ENCODE data around the gene ARHGEF4. TPM values are rescaled to one million over a fixed set of nuclear protein-coding genes. Genes with fewer than 3 reads are reported as not detected.

The ARHGEF4 gene
- total and polyA plus RNA-seq, 9 donors, result 6.1 to 15.4 (median 8.3) TPM

DNA sequence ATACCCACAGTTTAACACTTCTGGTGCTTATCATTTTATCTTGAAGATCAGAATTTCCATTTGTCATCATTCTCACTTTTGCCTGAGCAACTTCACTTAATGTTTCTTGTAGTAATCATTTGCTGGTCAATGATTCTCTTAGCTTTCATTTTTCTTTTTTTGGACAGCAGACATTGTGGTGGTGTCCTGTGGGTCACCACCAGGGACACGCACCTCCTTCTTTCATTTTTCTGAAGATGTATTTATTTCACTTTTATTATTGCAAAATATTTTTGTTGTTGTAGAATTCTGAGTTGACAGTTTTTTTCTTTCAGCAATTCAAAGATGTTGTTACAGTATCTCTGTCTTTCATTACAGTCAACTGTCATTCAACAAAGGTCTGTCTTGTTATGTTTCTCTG, 172.3 kb downstream of the ARHGEF4 start:
- Histone ChIP-seq H3K36me3 (ENCODE audit: control insufficient read depth, insufficient read depth, low read length) (no peaks in the 10 kb centered on the region), H3K27me3 (ENCODE audit: control insufficient read depth, insufficient read depth, low read length) (peaks cover 7% of the 10 kb centered on the region), H3K9me3 (replicated peaks; ENCODE audit: control insufficient read depth, low read depth, low read length) (no peaks in the 10 kb centered on the region), H3K4me3 (ENCODE audit: low read length) (no peak overlapping the region), H3K4me1 (ENCODE audit: control insufficient read depth, insufficient read depth, low read length) (peaks cover 2% of the 10 kb centered on the region), H3K27ac (ENCODE audit: low read length) (no peak overlapping the region)
- DNase-seq, result no peak
- WGBS (ENCODE audit: insufficient coverage), result no CpG with 5 or more reads among the region's 1 CpG

DNA sequence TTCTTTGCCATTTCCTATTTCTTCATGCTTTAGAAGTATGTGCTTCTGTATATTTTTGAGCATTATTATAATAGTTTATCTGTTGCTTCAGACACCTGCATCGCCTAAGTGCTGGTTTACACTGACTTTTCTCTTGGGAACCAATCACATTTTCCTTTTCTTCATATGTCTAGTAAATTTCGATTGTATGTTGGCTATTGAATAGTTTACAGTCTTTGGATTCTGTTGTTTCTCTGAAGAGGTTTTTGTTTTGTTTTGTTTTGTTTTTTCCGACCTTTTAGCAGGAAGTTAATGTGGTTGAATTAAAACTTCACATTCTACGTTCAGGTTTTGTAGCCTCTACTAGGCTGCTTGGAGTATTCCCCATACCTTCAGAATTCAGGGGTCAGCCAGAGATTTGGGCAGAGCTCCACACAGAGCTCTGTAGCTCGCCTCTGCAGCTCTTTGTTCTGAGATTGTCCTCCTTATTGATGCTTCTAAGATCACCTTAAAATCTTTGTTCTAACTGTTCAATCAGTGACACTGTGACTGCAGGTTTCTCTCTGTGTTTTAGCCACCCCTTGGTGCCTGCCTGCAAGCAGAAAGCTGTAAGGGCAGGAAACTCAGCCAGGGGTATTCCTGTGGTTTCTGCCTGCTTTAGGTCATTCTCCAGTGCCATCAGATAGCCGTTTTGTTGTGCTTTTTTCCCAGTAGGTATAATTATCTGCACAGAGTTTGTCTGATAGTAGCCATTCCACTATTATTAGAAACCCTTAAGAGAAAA, 173.2 kb downstream of the ARHGEF4 start:
- H3K27me3 ChIP-seq (ENCODE audit: control insufficient read depth, insufficient read depth, low read length), result peaks cover 7% of the 10 kb centered on the region
- WGBS (ENCODE audit: insufficient coverage), result 86% methylated on average over 1 of the region's 6 CpGs
- no peak overlapping the region for H3K4me3 ChIP-seq (ENCODE audit: low read length)
- no peak for DNase-seq
- no peak overlapping the region for H3K27ac ChIP-seq (ENCODE audit: low read length)
- no peaks in the 10 kb centered on the region for H3K36me3 ChIP-seq (ENCODE audit: control insufficient read depth, insufficient read depth, low read length)
- H3K9me3 ChIP-seq (replicated peaks; ENCODE audit: control insufficient read depth, low read depth, low read length), result no peaks in the 10 kb centered on the region
- H3K4me1 ChIP-seq (ENCODE audit: control insufficient read depth, insufficient read depth, low read length), result no peaks in the 10 kb centered on the region

DNA sequence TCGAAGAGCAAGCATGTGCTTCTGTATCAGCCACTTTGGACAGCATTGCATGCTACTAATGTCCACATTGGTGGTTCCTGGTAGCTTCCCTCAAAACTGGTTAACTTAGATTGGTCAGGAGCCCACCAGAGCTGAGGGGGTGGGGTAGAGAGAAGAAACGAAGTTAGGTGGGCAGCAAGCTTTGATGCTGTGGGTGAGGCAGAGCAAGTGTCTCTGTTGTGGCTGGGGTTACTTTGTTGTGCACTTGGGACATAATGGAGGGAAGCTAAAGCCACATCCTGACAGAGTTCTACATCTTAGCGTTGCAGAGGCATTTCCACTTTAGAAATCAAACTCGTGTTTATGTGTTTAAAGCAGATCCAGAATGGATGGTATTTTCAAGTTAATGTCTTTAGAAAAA, 173.9 kb downstream of the ARHGEF4 start:
- no peaks in the 10 kb centered on the region for H3K9me3 ChIP-seq (replicated peaks; ENCODE audit: control insufficient read depth, low read depth, low read length)
- no peak overlapping the region for H3K4me3 ChIP-seq (ENCODE audit: low read length)
- no peaks in the 10 kb centered on the region for H3K36me3 ChIP-seq (ENCODE audit: control insufficient read depth, insufficient read depth, low read length)
- no peak for DNase-seq
- no peak overlapping the region for H3K27ac ChIP-seq (ENCODE audit: low read length)
- H3K4me1 ChIP-seq (ENCODE audit: control insufficient read depth, insufficient read depth, low read length), result no peaks in the 10 kb centered on the region
- peaks cover 7% of the 10 kb centered on the region for H3K27me3 ChIP-seq (ENCODE audit: control insufficient read depth, insufficient read depth, low read length)
- WGBS (ENCODE audit: insufficient coverage), result 71% methylated on average over 4 of the region's 4 CpGs

DNA sequence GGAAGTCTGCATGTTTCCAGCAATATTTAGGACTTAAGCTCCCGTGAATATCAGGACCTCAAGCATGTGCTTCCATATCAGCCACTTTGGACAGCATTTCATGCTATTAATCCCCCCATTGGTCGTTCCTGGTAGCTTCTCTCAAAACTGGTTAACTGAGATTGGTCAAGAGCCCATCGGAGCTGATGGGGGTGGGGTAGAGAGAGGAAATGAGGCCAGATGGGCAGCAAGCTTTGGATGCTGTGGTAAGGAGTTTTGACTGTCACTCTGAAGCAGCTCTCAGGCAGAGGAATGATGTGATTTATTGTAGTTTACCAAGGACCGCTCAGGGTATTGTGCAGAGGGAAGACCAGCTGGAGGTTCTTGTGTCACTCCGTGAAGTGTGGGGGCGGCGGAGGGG, 174.8 kb downstream of the ARHGEF4 start:
- H3K9me3 ChIP-seq (replicated peaks; ENCODE audit: control insufficient read depth, low read depth, low read length), result no peaks in the 10 kb centered on the region
- H3K27ac ChIP-seq (ENCODE audit: low read length), result no peak overlapping the region
- peaks cover 7% of the 10 kb centered on the region for H3K27me3 ChIP-seq (ENCODE audit: control insufficient read depth, insufficient read depth, low read length)
- DNase-seq, result no peak
- H3K36me3 ChIP-seq (ENCODE audit: control insufficient read depth, insufficient read depth, low read length), result no peaks in the 10 kb centered on the region
- H3K4me3 ChIP-seq (ENCODE audit: low read length), result no peak overlapping the region
- 47% methylated on average over 6 of the region's 7 CpGs for WGBS (ENCODE audit: insufficient coverage)
- no peaks in the 10 kb centered on the region for H3K4me1 ChIP-seq (ENCODE audit: control insufficient read depth, insufficient read depth, low read length)

DNA sequence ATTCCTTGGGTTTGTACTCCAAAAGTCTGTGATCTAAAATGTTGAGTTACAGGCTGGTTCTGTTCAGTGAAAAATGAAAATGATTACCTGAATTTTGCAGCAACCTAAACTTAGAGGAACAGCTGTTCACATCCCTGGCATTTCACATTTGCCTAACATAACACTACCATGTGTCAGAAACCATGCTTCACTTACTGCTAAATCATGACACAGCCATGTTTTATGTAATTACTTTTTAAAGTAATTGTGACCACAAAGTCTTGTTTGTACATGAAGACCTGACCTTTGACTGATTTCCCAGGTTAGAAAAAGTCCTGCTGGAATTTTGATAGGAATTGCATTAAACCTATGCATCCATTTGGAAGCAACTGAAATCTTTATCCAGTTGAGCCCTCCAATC, 177.4 kb downstream of the ARHGEF4 start:
- peaks cover 4% of the 10 kb centered on the region for H3K27me3 ChIP-seq (ENCODE audit: control insufficient read depth, insufficient read depth, low read length)

DNA sequence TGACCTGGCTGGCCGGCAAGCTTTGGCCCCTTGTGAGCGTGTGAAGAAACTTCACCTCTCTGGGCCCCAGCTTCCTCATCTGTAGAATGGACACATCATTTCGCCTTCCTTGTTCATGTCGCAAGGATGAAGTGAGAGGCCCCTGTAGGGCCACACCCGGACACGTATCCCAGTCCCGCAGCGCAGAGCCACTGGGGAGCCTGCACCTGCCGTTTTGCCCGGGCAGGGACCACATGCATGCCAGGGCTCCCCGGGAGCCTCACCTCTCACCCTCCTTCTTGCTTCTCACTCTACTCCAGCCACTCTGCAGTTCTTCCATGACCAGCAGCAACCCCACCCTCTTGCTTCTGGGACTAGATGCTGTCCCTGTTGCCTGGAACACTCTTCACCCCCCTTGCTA, 179.1 kb downstream of the ARHGEF4 start:
- peaks cover 2% of the 10 kb centered on the region for H3K27me3 ChIP-seq (ENCODE audit: control insufficient read depth, insufficient read depth, low read length)
- 85% methylated on average over 11 of the region's 11 CpGs for WGBS (ENCODE audit: insufficient coverage)
- DNase-seq, result no peak

More for the DNA sequence above, 177.4 kb downstream of the ARHGEF4 start:
- DNase-seq, result no peak
- H3K27ac ChIP-seq (ENCODE audit: low read length), result no peak overlapping the region
- peaks cover 3% of the 10 kb centered on the region for H3K4me1 ChIP-seq (ENCODE audit: control insufficient read depth, insufficient read depth, low read length)
- no peaks in the 10 kb centered on the region for H3K9me3 ChIP-seq (replicated peaks; ENCODE audit: control insufficient read depth, low read depth, low read length)
- H3K4me3 ChIP-seq (ENCODE audit: low read length), result no peak overlapping the region
- no peaks in the 10 kb centered on the region for H3K36me3 ChIP-seq (ENCODE audit: control insufficient read depth, insufficient read depth, low read length)

DNA sequence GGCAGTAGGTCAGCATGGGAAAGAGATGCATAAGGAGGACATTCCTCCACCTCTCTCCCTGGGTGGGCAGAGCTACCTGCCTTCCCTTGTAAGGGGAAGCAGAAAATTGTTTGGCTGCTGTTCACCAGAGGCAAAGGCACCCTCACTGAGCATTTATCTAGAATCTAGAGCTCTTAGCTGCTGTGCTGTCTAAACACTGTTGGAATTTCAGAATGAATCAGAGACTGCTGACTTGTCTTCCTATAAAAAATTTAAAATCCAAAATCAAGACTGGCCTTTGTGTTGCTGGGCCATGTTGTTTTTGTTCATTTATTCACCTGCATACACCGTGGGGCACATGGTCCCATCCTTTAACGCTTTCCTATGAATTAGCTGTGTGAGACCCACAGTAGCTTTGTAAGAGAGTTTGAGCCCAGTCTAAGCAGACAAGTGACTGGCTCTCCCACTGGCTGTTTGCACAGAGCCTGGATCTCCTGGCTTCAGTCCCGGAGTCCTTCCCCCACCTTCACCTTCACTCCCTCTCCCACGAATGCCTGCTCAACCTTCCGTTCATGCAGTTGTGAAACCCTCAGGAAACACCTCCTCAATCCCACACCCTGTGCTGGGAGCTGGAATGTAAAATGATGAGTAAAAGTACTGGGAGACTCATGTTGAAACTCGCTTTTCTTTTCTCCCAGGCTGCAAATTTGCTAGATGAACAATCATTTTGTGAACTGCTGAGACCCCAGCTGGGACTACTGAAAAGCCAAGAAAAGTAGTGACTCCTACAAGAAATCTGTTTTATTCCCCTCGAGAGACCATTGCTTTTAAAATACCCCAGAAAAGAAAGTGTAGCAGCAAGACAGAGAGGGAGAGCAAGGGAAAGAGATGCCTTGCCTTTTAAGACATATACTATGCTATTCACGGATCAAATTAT, 180.4 kb downstream of the ARHGEF4 start:
- H3K27ac ChIP-seq (ENCODE audit: low read length), result no peak overlapping the region
- 27% methylated on average over 3 of the region's 8 CpGs for WGBS (ENCODE audit: insufficient coverage)
- no peaks in the 10 kb centered on the region for H3K36me3 ChIP-seq (ENCODE audit: control insufficient read depth, insufficient read depth, low read length)
- H3K4me1 ChIP-seq (ENCODE audit: control insufficient read depth, insufficient read depth, low read length), result peaks cover 3% of the 10 kb centered on the region
- DNase-seq, result peak; percentile 66
- no peaks in the 10 kb centered on the region for H3K9me3 ChIP-seq (replicated peaks; ENCODE audit: control insufficient read depth, low read depth, low read length)
- H3K4me3 ChIP-seq (ENCODE audit: low read length), result no peak overlapping the region
- H3K27me3 ChIP-seq (ENCODE audit: control insufficient read depth, insufficient read depth, low read length), result peaks cover under 1% of the 10 kb centered on the region

More for the DNA sequence above, 179.1 kb downstream of the ARHGEF4 start:
- H3K4me1 ChIP-seq (ENCODE audit: control insufficient read depth, insufficient read depth, low read length), result peaks cover 3% of the 10 kb centered on the region
- no peak overlapping the region for H3K27ac ChIP-seq (ENCODE audit: low read length)
- H3K9me3 ChIP-seq (replicated peaks; ENCODE audit: control insufficient read depth, low read depth, low read length), result no peaks in the 10 kb centered on the region
- H3K4me3 ChIP-seq (ENCODE audit: low read length), result no peak overlapping the region
- H3K36me3 ChIP-seq (ENCODE audit: control insufficient read depth, insufficient read depth, low read length), result no peaks in the 10 kb centered on the region

DNA sequence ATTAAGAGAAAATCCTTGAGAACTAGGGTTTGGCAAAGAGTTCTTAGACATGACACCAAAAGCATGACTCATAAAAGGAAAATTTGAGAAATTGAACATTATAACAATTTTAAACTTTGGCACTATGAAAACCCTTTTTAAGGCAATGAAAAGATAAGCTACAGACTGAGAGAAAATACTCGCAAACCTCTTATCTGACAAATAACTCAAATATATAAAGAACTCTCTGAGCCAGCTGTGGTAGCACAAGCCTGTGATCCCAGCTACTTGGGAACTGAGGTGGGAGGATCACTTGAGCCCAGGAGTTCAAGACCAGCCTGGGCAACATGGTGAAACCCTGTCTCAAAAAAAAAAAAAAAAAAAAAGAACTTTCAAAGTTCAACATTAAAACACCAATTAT, 186.0 kb downstream of the ARHGEF4 start:
- H3K27ac ChIP-seq (ENCODE audit: low read length), result no peak overlapping the region
- no peaks in the 10 kb centered on the region for H3K9me3 ChIP-seq (replicated peaks; ENCODE audit: control insufficient read depth, low read depth, low read length)
- no peaks in the 10 kb centered on the region for H3K27me3 ChIP-seq (ENCODE audit: control insufficient read depth, insufficient read depth, low read length)
- no CpG with 5 or more reads among the region's 1 CpG for WGBS (ENCODE audit: insufficient coverage)
- no peak for DNase-seq
- no peaks in the 10 kb centered on the region for H3K4me1 ChIP-seq (ENCODE audit: control insufficient read depth, insufficient read depth, low read length)
- no peaks in the 10 kb centered on the region for H3K36me3 ChIP-seq (ENCODE audit: control insufficient read depth, insufficient read depth, low read length)
- no peak overlapping the region for H3K4me3 ChIP-seq (ENCODE audit: low read length)

DNA sequence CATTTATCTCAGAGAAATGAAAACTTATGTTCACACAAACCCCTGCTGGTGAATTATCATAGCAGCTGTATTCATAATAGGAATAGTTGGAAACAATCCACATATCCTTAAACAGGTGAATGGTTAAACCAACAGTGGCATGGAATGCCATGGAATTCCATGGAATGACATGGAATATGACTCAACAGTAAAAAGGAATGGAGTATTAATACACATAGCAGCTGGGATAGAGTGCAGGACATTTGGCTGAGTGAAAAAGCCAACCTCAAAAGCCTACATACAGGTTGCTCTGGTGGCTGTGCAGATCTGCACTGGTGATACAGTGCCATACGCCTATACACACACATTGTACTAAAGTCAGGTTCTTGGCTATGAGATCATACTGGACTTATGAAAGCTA, 187.0 kb downstream of the ARHGEF4 start:
- Histone ChIP-seq H3K27me3 (ENCODE audit: control insufficient read depth, insufficient read depth, low read length) (no peaks in the 10 kb centered on the region), H3K27ac (ENCODE audit: low read length) (no peak overlapping the region), H3K9me3 (replicated peaks; ENCODE audit: control insufficient read depth, low read depth, low read length) (no peaks in the 10 kb centered on the region), H3K4me3 (ENCODE audit: low read length) (no peak overlapping the region), H3K4me1 (ENCODE audit: control insufficient read depth, insufficient read depth, low read length) (no peaks in the 10 kb centered on the region), H3K36me3 (ENCODE audit: control insufficient read depth, insufficient read depth, low read length) (no peaks in the 10 kb centered on the region)
- WGBS (ENCODE audit: insufficient coverage), result no CpG with 5 or more reads among the region's 1 CpG
- no peak for DNase-seq

DNA sequence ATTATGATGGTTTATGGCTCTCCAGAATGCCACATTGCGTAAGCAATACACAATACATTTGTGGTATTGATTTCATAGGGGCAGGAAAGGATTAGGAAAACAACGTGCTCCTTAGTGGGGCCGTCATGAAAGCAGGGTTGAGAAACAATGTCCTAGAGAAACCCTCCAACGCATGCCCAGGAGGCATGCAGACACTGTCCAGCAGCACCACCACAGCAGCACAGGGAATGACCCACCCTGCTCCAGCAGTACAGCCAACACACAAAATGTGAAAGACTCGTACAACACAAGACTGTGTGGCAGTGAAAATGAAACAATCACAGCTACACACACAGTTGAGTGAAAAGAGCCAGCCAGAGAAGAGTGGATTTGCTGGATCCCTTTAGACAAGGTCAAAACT, 190.2 kb downstream of the ARHGEF4 start:
- no peaks in the 10 kb centered on the region for H3K9me3 ChIP-seq (replicated peaks; ENCODE audit: control insufficient read depth, low read depth, low read length)
- DNase-seq, result no peak
- 58% methylated on average over 2 of the region's 5 CpGs for WGBS (ENCODE audit: insufficient coverage)
- H3K4me3 ChIP-seq (ENCODE audit: low read length), result no peak overlapping the region
- H3K27ac ChIP-seq (ENCODE audit: low read length), result no peak overlapping the region
- H3K4me1 ChIP-seq (ENCODE audit: control insufficient read depth, insufficient read depth, low read length), result no peaks in the 10 kb centered on the region
- no peaks in the 10 kb centered on the region for H3K27me3 ChIP-seq (ENCODE audit: control insufficient read depth, insufficient read depth, low read length)
- H3K36me3 ChIP-seq (ENCODE audit: control insufficient read depth, insufficient read depth, low read length), result no peaks in the 10 kb centered on the region
